Frontal cortex (tissue), 4 donors: ENCODE data around the gene RBM6. TPM values are rescaled to one million over a fixed set of nuclear protein-coding genes. Genes with fewer than 3 reads are reported as not detected.
A peak's percentile ranks its signal among the peaks of the same experiment; 100 is the strongest.
"Not testable (repeated sequence)": the region's sequence is repeated elsewhere in the genome, so short reads cannot be mapped to it uniquely, and the experiment has no call there.

Source experiments
- DNase-seq, 2 donors: peaks; one replicate each; pipeline ENCODE4 v3.0.0; 2012; ENCODE audit warnings: low spot score in 2 of 2
- FAIRE-seq: peaks from 2 replicates; lab custom pipeline; 2012; peaks lifted over from hg19 to GRCh38; lab: Jason Lieb, UNC
- total RNA-seq: library from RNA; depleted of rRNA; stranded (reverse); fragments of >200 nt; gene quantifications from one replicate; pipeline ENCODE4 v1.2.3, GENCODE V29; 2014
- donor health status: control.
- donor health status: control.
- donor health status: control.

The RBM6 gene
- total RNA-seq, 1 donor from 2014 or later = 79.5 TPM

GRCh38 chr3:49914906-49915305, 25.0 kb upstream of the RBM6 start:
- FAIRE-seq (no peak), DNase-seq (no peak)

- no peak for FAIRE-seq
- DNase-seq = no peak
Observed at GRCh38 chr3:49916686-49917085, 23.3 kb upstream of the RBM6 start.

DNA sequence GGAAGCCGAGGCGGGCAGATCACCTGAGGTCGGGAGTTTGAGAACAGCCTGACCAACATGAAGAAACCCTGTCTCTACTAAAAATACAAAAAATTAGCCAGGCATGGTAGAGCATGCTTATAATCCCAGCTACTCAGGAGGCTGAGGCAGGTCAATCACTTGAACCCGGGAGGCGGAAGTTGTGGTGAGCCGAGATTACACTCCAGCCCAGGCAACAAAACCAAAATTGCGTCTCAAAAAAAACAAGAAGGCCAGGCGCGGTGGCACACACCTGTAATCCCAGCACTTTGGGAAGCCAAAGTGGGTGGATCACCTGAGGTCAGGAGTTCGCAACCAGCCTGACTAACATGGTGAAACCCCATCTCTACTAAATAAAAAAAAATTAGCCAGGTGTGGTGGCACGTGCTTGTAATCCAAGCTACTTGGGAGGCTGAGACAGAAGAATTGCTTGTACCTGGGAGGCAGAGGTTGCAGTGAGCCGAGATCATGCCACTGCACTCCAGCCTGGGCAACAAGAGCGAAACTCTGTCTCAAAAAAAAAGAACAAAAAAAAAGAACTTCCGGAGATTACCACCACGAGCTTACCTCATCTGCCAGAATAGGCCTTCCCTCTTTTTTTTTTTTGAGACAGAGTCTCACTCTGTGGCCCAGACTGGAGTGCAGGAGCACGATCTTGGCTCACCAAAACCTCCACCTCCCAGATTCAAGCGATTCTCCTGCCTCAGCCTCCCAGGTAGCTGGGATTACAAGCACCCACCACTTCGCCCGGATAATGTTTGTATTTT, 22.0 kb upstream of the RBM6 start:
- not testable (repeated sequence) for DNase-seq, FAIRE-seq

DNA sequence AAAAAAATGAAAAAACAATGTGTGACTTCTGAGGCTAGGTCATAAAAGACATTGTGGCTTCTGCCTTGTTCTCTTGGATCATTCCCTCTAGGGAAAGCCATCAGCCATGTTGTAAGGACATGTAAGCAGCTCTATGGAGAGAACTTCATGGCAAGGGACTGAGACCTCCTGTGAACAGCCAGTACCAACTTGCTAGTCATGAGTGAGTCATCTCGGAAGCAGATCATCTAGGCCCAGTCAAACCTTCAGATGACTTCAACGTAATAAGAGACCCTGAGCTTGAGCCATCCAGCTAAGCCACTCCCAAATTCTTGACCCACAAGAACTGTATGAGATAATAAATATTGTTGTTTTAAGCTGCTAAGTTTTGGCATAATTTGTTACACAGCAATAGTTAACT, 15.3 kb upstream of the RBM6 start:
- FAIRE-seq (no peak), DNase-seq (no peak)

DNA sequence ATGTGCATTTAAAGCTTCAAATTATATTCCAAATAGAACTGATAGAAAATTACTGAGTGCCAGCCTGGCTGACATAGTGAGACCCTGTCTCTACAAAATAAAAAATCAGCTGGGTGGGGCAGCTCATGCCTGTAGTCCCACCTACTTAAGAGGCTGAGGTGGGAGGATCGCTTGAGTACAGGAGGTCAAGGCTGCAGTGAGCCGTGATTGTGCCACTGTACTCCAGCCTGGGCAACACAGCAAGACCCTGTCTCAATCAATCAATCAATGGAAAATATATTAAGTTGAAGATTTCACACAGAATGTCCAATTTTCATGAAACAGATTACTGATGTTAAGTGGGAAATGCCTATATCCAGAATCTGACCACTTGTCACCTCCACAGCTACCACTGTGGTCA, 14.5 kb upstream of the RBM6 start:
- FAIRE-seq = no peak

DNA sequence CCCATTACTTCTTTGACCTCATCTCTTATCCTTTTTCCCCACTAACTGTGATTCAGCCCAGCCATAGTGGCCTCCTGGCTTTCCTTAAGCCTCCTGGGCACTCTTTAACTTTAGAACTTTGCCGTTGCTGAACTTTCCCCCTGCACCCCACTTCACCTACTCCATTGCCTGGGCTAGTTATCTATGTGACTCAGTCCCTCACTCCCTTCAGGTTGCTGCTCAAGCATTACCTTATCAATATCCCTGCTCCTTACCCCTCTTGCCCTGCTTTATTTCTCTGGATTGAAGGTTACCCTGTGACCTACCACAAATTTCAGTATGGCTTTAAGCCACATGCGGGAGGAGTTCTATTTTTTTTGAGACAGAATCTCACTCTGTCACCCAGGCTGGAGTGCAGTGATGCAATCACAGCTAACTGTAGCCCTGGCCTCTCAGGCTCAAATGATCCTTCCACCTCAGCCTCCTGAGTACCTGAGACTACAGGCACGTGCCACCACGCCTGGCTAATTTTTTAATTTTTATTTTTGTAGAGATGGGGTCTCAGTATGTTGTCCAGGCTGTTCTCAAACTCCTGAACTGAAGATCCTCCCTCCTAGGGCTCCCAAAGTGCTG, 13.7 kb upstream of the RBM6 start:
- no peak for DNase-seq
- FAIRE-seq = no peak

More for the DNA sequence above, 14.5 kb upstream of the RBM6 start:
- no peak for DNase-seq

GRCh38 chr3:49927798-49928197, 12.2 kb upstream of the RBM6 start:
- no peak for DNase-seq
- FAIRE-seq = no peak

- DNase-seq (no peak), FAIRE-seq (no peak)
Observed at GRCh38 chr3:49928481-49929017, 11.4 kb upstream of the RBM6 start.

DNA sequence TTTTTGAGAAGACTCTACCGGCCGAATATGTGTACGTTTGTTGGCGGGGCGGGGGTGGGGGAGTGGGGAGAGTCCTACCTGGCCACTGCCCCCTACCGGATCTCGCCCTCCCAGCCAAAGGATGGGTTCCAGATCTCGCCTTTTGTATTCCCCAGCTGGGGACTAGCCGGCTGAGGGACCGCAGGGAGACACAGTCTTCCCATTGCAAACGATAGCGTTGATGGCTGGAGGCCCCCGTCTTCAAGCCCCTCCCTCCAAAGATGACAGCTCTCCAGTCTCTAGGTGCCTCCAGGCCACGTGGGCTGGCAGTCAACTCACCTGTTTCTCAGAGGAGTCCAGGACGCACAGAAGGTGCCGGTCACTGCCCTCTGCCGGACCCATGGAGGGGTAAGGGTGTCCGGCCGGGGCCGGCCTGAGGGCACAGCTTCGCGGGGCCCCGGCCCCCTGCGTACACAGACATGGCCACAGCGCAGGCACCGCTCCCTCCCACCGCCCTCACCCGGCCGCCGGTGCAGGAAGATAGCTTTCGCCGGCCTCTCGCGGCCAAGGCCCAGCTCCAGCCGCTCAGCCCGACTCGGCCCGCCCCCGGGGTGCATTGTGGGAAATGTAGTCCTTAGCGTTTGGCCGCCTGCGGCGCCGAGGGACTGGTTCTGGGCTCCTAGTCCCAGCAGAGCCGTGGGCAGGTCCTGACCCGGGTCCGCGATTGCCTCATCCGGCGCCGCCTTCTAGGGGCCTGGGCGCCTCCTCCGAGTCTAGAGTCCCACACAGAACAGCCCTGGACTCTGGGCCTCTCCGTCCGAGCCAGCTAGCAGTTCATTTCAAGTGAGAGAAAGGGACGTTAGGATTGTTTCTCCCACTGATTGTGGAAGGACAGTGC, 10.4 kb upstream of the RBM6 start, which contains the start of gene MON1A:
TSS of gene MON1A (minus strand) at position 521 of the 877 bp plus-strand sequence. CDS start 16,465 bp downstream, outside the sequence.
- DNase-seq (peak; percentile 76 to 81), FAIRE-seq (no peak)

- no peak for DNase-seq
- no peak for FAIRE-seq
Observed at GRCh38 chr3:49930168-49930690, 9.7 kb upstream of the RBM6 start.

- FAIRE-seq = no peak
- DNase-seq = no peak
Observed at GRCh38 chr3:49930922-49931321, 9.0 kb upstream of the RBM6 start.

DNA sequence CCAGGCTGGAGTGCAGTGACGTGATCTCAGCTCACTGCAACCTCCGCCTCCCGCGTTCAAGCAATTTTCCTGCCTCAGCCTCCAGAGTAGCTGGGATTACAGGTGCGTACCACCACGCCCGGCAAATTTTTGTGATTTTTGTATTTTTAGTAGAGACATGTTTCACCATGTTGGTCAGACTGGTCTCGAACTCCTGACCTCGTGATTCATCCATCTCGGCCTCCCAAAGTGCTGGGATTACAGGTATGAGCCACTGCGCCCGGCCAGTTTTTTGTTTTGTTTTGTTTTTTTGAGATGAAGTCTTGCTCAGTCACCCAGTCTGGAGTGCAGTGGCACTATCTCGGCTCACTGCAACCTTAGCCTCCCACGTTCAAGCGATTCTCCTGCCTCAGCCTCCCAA, 7.7 kb upstream of the RBM6 start:
- FAIRE-seq, DNase-seq: not testable (repeated sequence)

DNA sequence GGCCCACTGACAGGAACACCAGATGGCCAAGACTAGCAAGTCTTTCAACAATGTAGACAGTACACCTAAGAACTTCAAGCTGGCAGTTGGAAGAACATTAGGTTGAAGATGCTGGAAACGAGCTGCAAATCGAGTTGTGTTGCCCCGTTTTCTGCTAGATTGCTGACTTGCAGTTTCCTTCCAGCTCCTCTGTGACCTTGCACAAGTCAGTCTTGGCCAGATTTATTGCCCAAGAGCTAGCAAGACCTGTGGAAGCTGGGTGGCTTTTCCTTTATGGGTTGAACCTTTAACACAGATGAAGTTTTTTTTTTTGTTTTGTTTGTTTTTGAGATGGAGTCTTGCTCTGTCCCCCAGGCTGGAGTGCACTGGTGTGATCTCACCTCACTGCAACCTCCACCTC, 2.9 kb upstream of the RBM6 start:
- FAIRE-seq (no peak), DNase-seq (no peak)

- DNase-seq (peak in 1 of 2 donors; percentile 32), FAIRE-seq (no peak)
Observed at GRCh38 chr3:49940667-49941249, 808 bp downstream of the RBM6 start.

- DNase-seq (no peak), FAIRE-seq (no peak)
Observed at GRCh38 chr3:49942651-49943050, 2.7 kb downstream of the RBM6 start.

- DNase-seq = no peak
- FAIRE-seq = no peak
Observed at GRCh38 chr3:49952924-49953323, 13.0 kb downstream of the RBM6 start.

DNA sequence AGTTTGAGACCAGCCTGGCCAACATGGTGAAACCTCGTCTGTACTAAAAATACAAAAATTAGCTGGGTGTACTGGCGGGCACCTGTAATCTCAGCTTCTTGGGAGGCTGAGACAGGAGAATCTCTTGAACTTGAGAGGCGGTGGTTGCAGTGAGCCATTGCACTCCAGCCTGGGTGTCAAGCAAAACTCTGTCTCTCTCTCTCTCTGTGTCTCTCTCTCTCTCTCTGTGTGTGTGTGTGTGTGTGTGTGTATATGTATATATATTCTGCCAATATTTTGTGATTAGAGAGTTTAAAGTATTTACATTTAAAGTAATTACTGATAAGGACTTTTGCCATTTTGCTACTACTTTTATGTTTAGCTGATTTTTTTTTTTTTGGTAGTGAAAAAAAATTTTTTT, 15.7 kb downstream of the RBM6 start:
- DNase-seq (no peak), FAIRE-seq (no peak)

DNA sequence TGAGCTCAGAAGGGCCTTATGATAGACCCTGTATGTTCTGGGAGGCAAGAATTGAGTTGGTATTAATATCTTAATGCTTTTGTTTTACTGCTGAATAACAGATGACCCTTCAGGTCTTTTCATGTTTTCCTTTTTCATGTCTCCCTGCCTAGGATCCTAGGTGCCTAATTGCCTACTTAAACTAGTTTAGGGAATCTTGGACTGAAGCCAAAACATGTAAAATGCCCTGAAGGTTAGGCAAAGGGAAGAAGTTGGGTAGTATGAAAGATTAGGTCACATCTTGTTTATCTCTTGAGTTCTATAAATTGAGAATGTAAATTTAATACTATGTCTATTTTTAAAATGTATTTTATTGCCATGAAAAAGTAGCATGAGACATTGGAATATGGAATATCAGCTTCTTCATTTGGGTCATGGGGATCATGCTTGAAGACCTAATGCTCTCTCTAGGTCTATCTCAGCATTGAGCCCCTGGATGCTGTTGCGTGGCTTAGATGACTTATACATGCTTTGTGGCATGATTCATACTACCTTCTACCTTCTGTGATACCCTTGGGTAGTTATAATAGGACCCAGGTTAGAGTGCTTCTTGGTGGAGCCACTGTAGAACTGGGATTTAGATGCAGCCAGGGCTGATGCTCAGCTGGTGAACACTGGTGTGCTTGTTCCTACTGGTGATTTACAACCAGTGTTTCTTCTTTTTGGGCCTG, 26.4 kb downstream of the RBM6 start:
- no peak for DNase-seq
- FAIRE-seq = no peak

DNA sequence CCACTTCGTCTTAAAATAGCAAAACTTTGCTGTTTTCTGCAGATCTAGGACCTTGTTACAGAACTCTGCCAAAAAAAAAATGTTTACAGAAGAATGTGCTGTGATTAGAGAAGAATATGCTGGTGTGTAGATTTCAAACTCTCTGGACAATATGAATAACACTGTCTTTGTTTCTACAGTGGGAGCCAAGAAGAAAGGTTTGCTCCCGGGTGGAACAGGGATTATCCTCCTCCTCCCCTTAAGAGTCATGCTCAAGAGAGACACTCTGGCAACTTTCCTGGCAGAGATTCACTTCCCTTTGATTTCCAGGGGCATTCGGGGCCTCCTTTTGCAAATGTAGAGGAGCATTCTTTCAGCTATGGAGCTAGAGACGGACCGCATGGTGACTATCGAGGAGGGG, 27.3 kb downstream of the RBM6 start:
- peak in 1 of 2 donors; percentile 13 for DNase-seq

More for the DNA sequence above, 27.3 kb downstream of the RBM6 start:
- FAIRE-seq = no peak
